Neural cell (in vitro differentiated cells): ENCODE data around the gene WDR70. TPM values are rescaled to one million over a fixed set of nuclear protein-coding genes. Genes with fewer than 3 reads are reported as not detected.

Source experiments
- H2AFZ ChIP-seq: fragments of 200-600, 300-800 bp; sonication (generic), shearing (Covaris generic); 2 replicates; pipeline ENCODE4 v1.6.0; 2014; ENCODE audit warnings: low read depth, mild to moderate bottlenecking, antibody characterized with exemption, low read length, moderate library complexity
- H3F3A ChIP-seq: fragments of 200-600 bp; shearing (Covaris generic); 2 replicates; pipeline ENCODE4 v1.6.1; 2016; ENCODE audit warnings: mild to moderate bottlenecking, moderate library complexity, mixed read lengths, antibody characterized with exemption, low read length; ENCODE audit not compliant: insufficient read depth, poor library complexity, severe bottlenecking
- H3K27ac ChIP-seq: fragments of 200-600, 300-800 bp; sonication (generic), shearing (Covaris generic); 2 replicates; pipeline ENCODE4 v1.5.1; 2014; ENCODE audit warnings: mild to moderate bottlenecking, low read length, moderate library complexity
- H3K27me3 ChIP-seq: fragments of 300-800, 200-600 bp; sonication (generic), shearing (Covaris generic); 2 replicates; pipeline ENCODE4 v1.6.0; 2014; ENCODE audit warnings: mild to moderate bottlenecking, low read depth, low read length, moderate library complexity; ENCODE audit not compliant: insufficient read depth
- H3K36me3 ChIP-seq: fragments of 300-800, 200-600 bp; sonication (generic), shearing (Covaris generic); 2 replicates; pipeline ENCODE4 v1.5.1; 2014; ENCODE audit warnings: mild to moderate bottlenecking, antibody characterized with exemption, low read length, moderate library complexity; ENCODE audit not compliant: insufficient read depth
- H3K4me2 ChIP-seq: fragments of 300-800, 200-600 bp; sonication (generic), shearing (Covaris generic); 2 replicates; pipeline ENCODE4 v1.6.0; 2014; ENCODE audit warnings: mild to moderate bottlenecking, low read length
- H3K4me3 ChIP-seq: fragments of 300-800, 200-600 bp; sonication (generic), shearing (Covaris generic); 2 replicates; pipeline ENCODE4 v1.5.1; 2014; ENCODE audit warnings: mild to moderate bottlenecking, low read length, moderate library complexity
- H3K79me2 ChIP-seq: fragments of 200-600 bp; shearing (Covaris generic); replicated peaks from 2 replicates; pipeline ENCODE4 v1.6.0; 2014; ENCODE audit warnings: mild to moderate bottlenecking, low read length, moderate library complexity; ENCODE audit not compliant: insufficient read depth
- H3K9ac ChIP-seq: fragments of 300-800, 200-600 bp; sonication (generic), shearing (Covaris generic); 2 replicates; pipeline ENCODE4 v1.6.1; 2016; ENCODE audit warnings: mild to moderate bottlenecking, low read length, mixed read lengths
- H3K9me2 ChIP-seq: fragments of 200-600 bp; shearing (Covaris generic); 2 replicates; pipeline ENCODE4 v1.6.1; 2016; ENCODE audit warnings: mild to moderate bottlenecking, low read length, mixed read lengths; ENCODE audit not compliant: insufficient read depth
- H3K9me3 ChIP-seq: fragments of 200-600, 300-800 bp; sonication (generic), shearing (Covaris generic); 2 replicates; pipeline ENCODE4 v1.6.1; 2016; ENCODE audit warnings: mild to moderate bottlenecking, mixed run types, low read length, moderate library complexity, mixed read lengths
- H4K20me1 ChIP-seq: fragments of 200-600 bp; shearing (Covaris generic); 2 replicates; pipeline ENCODE4 v1.6.1; 2016; ENCODE audit warnings: mild to moderate bottlenecking, mixed run types; ENCODE audit not compliant: insufficient read depth
- EP300 ChIP-seq: fragments of 450-650 bp; conservative IDR thresholded peaks from 2 replicates; pipeline ENCODE4 v1.6.1; 2014; ENCODE audit warnings: antibody characterized with exemption, mild to moderate bottlenecking, moderate library complexity; ENCODE audit not compliant: poor library complexity, severe bottlenecking
- EZH2 ChIP-seq: fragments of 200-600, 300-800 bp; shearing (Covaris generic), sonication (generic); IDR thresholded peaks from 2 replicates; pipeline ENCODE4 v1.6.1; 2014; ENCODE audit warnings: antibody characterized with exemption, low read length, borderline replicate concordance, mild to moderate bottlenecking; ENCODE audit not compliant: insufficient read depth, poor library complexity, severe bottlenecking
- MXI1 ChIP-seq: fragments of 450-650 bp; conservative IDR thresholded peaks from 2 replicates; pipeline ENCODE4 v1.6.1; 2014; ENCODE audit warnings: antibody characterized with exemption, mild to moderate bottlenecking; ENCODE audit not compliant: poor library complexity, severe bottlenecking
- POLR2AphosphoS5 ChIP-seq: IDR thresholded peaks from 2 replicates; pipeline ENCODE4 v1.6.1; 2012
- RAD21 ChIP-seq: fragments of 450-650 bp; conservative IDR thresholded peaks from 2 replicates; pipeline ENCODE4 v1.6.1; 2014; ENCODE audit warnings: antibody characterized with exemption, mild to moderate bottlenecking, moderate library complexity
- REST ChIP-seq: IDR thresholded peaks from 2 replicates; pipeline ENCODE4 v1.6.1; 2012; ENCODE audit warnings: borderline replicate concordance
- SMC3 ChIP-seq: fragments of 450-650 bp; conservative IDR thresholded peaks from 2 replicates; pipeline ENCODE4 v1.6.1; 2014; ENCODE audit warnings: antibody characterized with exemption, mild to moderate bottlenecking, moderate library complexity; ENCODE audit not compliant: poor library complexity
- TAF1 ChIP-seq: IDR thresholded peaks from 2 replicates; pipeline ENCODE4 v1.6.1; 2012; ENCODE audit warnings: low read depth
- polyA plus RNA-seq: library from polyadenylated mRNA; depleted of rRNA; stranded (reverse); fragments of >200 nt; gene quantifications from 2 replicates; pipeline ENCODE4 v1.2.3, GENCODE V29; 2014
- TF ChIP-seq, protein P1 (sequence below): fragments of 450-650 bp; IDR thresholded peaks from 2 replicates; pipeline ENCODE4 v1.5.1; 2014; ENCODE audit warnings: antibody characterized with exemption, mild to moderate bottlenecking, moderate library complexity; ENCODE audit not compliant: poor library complexity, severe bottlenecking

Gene WDR70
- polyA plus RNA-seq, 1 donor from 2014 or later, result 40.9 TPM

GRCh38 chr5:37565062-37565670 lies 186.0 kb downstream of the WDR70 start:
- H3F3A ChIP-seq, result no peaks in the 10 kb centered on the region
- no peaks in the 10 kb centered on the region for H3K27me3 ChIP-seq
- H3K4me3 ChIP-seq, result no peak overlapping the region
- no peaks in the 10 kb centered on the region for H3K36me3 ChIP-seq
- H4K20me1 ChIP-seq, result no peaks in the 10 kb centered on the region
- H3K4me2 ChIP-seq, result no peak overlapping the region
- H3K9me2 ChIP-seq, result no peaks in the 10 kb centered on the region
- no peak for TF ChIP-seq EP300
- no peak for TF ChIP-seq MXI1
- no peak for TF ChIP-seq EZH2
- TF ChIP-seq TAF1, result no peak
- H3K27ac ChIP-seq, result no peak overlapping the region
- no peaks in the 10 kb centered on the region for H3K9me3 ChIP-seq
- H3K9ac ChIP-seq, result no peak overlapping the region
- no peaks in the 10 kb centered on the region for H3K79me2 ChIP-seq
- no peak overlapping the region for H2AFZ ChIP-seq

GRCh38 chr5:37567566-37567965 lies 188.4 kb downstream of the WDR70 start:
- no peaks in the 10 kb centered on the region for H3K79me2 ChIP-seq
- no peak overlapping the region for H3K27ac ChIP-seq
- no peak overlapping the region for H3K4me2 ChIP-seq
- H3K4me3 ChIP-seq, result no peak overlapping the region
- no peaks in the 10 kb centered on the region for H3K9me3 ChIP-seq
- H3K9ac ChIP-seq, result no peak overlapping the region
- H4K20me1 ChIP-seq, result no peaks in the 10 kb centered on the region
- H3K9me2 ChIP-seq, result no peaks in the 10 kb centered on the region
- no peak overlapping the region for H2AFZ ChIP-seq
- no peaks in the 10 kb centered on the region for H3F3A ChIP-seq
- H3K27me3 ChIP-seq, result no peaks in the 10 kb centered on the region
- H3K36me3 ChIP-seq, result no peaks in the 10 kb centered on the region
- no peak for TF ChIP-seq RAD21
- TF ChIP-seq SMC3, result no peak
- TF ChIP-seq EP300, result no peak
- no peak for TF ChIP-seq REST
- no peak for TF ChIP-seq TAF1
- TF ChIP-seq POLR2AphosphoS5, result no peak
- no peak for TF ChIP-seq MXI1
- TF ChIP-seq, protein P1, sequence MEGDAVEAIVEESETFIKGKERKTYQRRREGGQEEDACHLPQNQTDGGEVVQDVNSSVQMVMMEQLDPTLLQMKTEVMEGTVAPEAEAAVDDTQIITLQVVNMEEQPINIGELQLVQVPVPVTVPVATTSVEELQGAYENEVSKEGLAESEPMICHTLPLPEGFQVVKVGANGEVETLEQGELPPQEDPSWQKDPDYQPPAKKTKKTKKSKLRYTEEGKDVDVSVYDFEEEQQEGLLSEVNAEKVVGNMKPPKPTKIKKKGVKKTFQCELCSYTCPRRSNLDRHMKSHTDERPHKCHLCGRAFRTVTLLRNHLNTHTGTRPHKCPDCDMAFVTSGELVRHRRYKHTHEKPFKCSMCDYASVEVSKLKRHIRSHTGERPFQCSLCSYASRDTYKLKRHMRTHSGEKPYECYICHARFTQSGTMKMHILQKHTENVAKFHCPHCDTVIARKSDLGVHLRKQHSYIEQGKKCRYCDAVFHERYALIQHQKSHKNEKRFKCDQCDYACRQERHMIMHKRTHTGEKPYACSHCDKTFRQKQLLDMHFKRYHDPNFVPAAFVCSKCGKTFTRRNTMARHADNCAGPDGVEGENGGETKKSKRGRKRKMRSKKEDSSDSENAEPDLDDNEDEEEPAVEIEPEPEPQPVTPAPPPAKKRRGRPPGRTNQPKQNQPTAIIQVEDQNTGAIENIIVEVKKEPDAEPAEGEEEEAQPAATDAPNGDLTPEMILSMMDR, result no peak
- TF ChIP-seq EZH2, result no peak
